GM12864 (cell line): ENCODE measurements around the gene CASZ1.

Experiments
- DNase-seq: peaks from one replicate; pipeline ENCODE4 v3.0.0-alpha.2; 2011; ENCODE audit warnings: low read depth
- H3K4me3 ChIP-seq: 2 replicates; pipeline ENCODE4 v1.5.1; 2011; ENCODE audit warnings: mild to moderate bottlenecking, low read depth, low read length, control low read depth
- CTCF ChIP-seq: IDR thresholded peaks from 2 replicates; pipeline ENCODE4 v1.5.1; 2011; ENCODE audit warnings: low read depth, mild to moderate bottlenecking, moderate library complexity, low read length, control low read depth, inconsistent platforms; ENCODE audit errors: missing control alignments

CASZ1 gene

GRCh38 chr1:10655002-10655401, 141.4 kb downstream of the CASZ1 start:
- no peak overlapping the region for H3K4me3 ChIP-seq
- DNase-seq = no peak
- TF ChIP-seq CTCF = no peak

- TF ChIP-seq CTCF = no peak
- no peak overlapping the region for H3K4me3 ChIP-seq
- DNase-seq = no peak
Observed at GRCh38 chr1:10653370-10654125, 142.9 kb downstream of the CASZ1 start.

GRCh38 chr1:10652626-10653025, 143.8 kb downstream of the CASZ1 start:
- DNase-seq = no peak
- no peak for TF ChIP-seq CTCF
- H3K4me3 ChIP-seq = no peak overlapping the region

- DNase-seq = no peak
- no peak for TF ChIP-seq CTCF
Observed at GRCh38 chr1:10651793-10652192, 144.7 kb downstream of the CASZ1 start.

GRCh38 chr1:10651389-10651766, 145.1 kb downstream of the CASZ1 start:
- TF ChIP-seq CTCF = no peak
- no peak overlapping the region for H3K4me3 ChIP-seq
- DNase-seq = no peak

More at GRCh38 chr1:10651793-10652192, 144.7 kb downstream of the CASZ1 start:
- no peak overlapping the region for H3K4me3 ChIP-seq

- DNase-seq = no peak
- no peak overlapping the region for H3K4me3 ChIP-seq
- no peak for TF ChIP-seq CTCF
Observed at GRCh38 chr1:10650556-10651388, 145.7 kb downstream of the CASZ1 start.
